ENCODE measurements around the gene CELF2.

The CELF2 gene

DNA sequence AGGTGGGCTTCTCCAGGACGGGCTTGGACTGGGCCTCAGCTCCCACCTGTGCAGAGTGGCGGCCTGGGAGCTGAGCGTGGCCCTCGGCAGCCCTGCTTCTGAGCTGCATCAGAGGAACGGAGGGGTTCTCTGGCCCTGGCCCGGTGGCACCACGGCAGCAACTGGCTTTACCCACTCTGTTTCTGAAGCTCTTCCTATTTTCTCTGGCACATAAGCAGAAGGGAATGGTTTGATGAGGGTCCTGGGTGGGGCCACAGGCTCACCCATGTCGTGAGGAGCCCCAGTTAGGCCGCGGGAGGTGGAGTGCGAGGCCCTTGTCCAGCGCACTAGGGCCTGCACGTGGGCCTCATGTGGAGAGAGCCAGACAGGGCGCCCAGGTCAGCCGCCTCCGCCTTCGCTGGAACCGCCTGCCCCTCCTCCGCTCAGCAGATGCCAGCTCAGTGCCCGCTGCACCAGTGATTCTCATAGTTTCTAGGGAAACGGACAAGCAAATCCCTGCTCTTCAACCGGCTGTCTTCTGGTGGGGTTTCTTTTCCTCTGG is 284.0 kb downstream of the CELF2 start:
- DNase-seq (ENCODE audit: low spot score) = no peak

DNA sequence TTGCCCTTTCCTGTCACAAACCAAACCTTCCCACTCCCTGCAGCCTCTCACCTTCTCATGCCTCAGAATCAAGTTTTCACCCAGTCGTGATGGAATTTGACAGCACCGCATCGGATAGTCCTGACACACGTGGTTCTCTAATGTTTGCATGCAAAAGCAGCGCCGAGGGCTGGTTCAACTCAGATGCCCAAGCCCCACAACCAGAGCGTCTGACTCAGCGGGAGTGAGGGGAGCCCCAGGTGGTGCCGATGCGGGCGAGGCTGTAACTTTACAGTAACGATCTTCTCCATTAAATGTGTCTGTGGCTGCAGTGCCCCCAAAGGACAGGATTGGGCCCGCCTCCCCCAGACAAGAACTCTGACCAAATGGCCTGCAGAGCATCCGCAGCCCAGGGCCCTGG is 284.5 kb downstream of the CELF2 start:
- DNase-seq (ENCODE audit: low spot score) = no peak

GRCh38 chr10:11303361-11304170 is 285.9 kb downstream of the CELF2 start:
- DNase-seq (ENCODE audit: low spot score) = no peak

DNA sequence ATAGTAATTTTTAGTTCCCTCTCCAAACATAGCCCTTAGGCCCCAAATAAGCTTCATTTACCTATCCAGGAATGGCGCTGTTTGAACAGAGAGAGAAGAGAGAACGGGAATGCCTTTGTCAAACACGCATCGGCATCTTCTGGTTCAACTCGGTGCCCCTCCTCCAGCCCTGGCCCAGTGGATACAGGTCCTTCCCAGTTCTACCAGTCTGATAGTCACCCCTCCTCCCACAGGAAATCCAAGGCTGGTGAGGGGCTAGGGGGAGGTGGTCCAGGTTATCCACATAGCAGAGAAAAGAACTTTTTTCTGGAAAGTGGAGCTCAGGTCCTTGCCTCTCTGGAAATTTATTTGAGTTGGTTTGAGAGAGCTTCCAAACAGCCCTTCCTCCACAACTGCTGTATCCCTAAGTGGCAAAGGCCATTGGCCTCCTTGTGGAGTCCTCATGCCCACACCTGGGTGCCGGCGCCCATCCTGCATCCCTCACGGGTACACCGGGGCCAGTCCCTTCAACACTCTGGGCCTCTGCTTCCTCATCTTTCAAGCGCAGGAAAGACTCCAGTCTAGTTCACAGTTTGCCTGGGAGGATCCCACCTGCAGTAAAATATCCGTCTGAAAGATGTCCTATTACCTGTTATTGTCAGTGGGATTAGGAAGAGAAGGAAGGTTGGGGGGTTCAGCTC is 287.4 kb downstream of the CELF2 start:
- DNase-seq (ENCODE audit: low spot score) = no peak

DNA sequence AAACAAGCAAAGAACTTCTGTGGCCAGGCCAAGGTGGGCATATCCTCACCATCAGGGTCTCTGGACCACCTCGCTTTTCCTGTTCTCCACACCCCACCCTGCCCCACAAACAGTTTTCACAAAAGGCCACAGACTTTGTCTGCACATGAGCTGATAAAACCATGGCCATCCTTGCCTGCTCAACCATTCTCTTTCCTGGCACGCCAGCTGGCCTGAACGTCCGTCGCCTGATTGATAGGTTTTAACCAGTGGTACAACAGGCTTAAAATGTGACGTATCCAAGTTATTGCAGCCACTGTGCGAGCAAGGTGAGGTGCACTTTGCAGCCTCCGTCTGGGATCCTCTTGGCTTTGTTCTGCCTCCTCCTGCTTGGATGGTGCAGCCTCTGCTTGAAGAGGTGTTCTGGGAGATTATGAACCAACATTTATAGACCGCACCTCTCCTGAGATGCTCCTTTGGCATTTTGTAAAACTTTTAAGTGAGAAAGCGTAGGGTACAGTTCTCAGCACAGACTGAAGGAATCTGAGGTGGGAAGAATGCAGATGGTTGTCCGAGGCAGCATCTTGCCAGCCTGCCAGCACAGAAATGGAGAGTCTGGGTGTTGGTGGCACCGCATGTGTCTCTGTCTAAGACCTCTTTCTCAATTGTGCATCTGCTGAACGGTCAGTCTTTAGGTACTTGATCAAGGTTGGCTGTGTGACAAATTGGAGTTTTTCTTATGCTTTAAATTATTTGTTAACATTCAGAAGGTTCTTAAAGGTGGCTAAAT is 288.3 kb downstream of the CELF2 start:
- no peak for DNase-seq (ENCODE audit: low spot score)

DNA sequence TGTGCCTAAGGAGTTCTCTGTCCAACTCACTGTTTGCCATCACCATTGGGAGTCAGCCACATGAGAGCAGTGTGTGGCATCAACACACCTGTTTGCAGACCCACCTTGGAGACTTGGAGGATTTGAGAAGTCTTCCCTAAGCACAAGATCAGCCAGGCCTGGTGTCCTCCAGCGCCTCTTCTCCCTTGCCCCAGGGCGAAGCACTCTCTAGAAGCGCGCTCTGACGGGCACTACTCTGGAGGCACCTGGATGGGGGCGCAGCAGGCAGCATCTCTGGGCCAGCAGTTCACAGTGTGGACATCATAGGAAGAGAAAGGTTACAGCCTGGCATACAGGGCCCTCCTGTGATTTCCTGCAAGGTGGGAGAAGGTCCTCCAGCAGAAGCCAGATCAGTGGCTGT is 289.3 kb downstream of the CELF2 start:
- no peak for DNase-seq (ENCODE audit: low spot score)

DNA sequence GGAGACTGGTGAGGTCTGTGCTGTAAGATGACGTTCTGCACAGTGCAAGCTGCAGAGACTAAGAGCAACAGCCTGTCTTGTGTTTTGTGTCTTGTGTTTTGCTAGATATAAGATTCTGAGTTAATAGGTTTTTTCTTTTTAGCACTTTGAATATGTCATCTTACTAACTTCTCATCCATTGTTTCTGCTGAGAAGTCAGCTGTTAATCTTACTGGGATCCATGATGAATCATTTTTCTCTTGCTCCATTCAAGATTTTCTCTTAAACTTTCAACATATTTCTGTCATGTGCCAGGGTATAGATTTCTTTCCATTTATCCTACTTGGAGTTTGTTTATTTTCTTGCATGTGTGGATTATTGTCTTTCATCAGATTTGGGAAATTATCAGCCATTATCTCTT is 290.3 kb downstream of the CELF2 start:
- no peak for DNase-seq (ENCODE audit: low spot score)

GRCh38 chr10:11311027-11311426 is 293.4 kb downstream of the CELF2 start:
- no peak for DNase-seq (ENCODE audit: low spot score)

GRCh38 chr10:11313463-11313862 is 295.8 kb downstream of the CELF2 start:
- no peak for DNase-seq (ENCODE audit: low spot score)

DNA sequence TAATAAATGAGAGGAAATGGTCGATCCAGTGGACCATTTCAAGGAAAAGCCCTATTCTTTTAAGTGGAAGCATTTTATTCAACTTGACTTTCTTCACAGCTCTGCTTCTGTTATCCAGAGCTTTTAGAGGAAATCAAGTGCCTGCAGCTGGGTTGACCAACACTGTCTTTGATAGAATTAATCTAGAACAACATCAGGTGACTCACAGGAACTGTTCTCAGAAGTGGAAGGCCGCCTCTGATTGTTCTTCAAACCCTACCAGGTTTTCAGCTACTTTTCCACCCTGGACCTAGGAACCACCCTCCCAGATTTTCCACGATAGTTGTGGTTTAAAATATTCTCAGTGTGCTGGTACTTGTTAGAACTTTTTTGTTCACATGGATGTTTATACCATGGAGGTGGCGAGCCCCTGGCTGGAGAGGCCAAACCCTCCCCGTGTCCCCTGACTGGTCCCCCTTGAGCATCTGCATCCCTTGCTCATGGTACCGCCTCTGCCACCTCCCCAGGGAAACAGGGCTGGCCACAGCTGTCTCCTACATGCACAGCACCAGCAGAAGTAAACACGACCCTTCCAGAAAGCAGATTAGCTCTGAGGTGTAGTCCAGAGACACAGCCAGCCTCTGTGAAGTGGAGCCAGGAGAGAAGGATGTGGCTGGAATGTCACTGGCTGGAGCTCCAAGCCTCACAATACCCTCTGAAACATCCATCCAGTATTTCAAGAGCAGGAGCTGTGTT is 300.4 kb downstream of the CELF2 start:
- no peak for DNase-seq (ENCODE audit: low spot score)

DNA sequence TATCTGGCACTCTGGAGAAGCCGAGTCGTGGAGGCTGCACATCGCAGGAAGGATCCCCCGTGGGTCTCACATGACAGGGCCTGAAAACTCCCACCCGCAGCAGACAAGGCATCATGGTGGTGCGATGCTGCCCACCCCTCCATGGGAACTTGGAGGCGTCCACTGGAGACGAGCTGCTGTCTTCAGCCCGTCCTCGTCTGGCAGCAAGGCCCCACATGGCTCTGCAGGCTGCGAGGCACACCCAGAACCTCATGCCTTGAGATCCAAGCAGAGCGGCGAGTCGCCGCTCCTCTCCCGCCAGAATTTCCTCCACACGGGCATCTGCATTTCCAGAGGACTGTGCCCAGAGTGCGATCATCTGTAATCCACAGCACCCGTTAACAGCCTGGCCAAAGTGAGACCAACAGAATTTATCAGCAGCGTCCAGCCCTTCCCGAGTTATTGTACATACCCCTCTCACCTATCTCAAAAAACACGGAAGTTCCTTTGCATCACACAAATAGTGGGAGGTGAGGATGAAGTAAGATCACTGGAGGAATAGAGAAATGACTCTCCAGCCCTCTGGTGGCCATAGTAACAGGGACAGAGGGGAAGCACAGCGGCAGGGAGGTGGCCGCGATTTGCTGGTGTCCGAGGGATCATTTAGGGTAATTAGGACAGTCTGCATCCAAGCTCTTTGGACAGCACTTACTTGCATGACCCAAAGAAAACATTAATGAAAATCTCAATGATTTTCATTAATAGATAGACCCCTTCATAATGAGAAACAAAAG is 301.3 kb downstream of the CELF2 start:
- no peak for DNase-seq (ENCODE audit: low spot score)

DNA sequence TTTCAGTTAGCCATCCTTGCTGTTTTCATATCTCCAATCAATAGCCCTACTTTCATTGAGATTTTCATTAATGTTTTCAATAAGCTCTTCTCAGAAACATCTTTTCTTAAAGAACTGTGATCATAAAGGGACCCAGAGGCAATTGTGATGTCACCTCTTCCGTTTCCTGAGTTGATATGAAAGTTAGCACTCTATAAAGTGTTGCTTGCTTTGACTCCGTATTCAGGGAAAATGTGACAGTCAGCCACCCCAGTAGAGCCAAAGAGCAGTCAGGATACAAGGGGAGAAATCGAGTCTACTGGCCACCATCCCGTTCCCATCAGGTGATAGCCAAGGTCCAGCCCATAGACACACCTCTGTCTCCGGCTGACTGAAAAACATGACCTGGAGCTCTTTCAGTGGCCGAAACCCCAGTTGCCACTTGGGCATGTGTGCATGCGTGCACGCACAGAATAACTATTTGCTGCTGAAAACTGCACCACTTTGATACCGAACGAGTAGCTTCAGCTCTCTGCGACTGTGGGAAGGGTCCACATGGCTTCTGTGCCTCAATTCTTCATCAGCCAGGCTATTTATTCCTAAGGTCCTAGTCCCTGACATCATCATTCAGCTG is 302.4 kb downstream of the CELF2 start:
- DNase-seq (ENCODE audit: low spot score) = no peak

GRCh38 chr10:11320809-11321520 is 303.3 kb downstream of the CELF2 start:
- DNase-seq (ENCODE audit: low spot score) = no peak

DNA sequence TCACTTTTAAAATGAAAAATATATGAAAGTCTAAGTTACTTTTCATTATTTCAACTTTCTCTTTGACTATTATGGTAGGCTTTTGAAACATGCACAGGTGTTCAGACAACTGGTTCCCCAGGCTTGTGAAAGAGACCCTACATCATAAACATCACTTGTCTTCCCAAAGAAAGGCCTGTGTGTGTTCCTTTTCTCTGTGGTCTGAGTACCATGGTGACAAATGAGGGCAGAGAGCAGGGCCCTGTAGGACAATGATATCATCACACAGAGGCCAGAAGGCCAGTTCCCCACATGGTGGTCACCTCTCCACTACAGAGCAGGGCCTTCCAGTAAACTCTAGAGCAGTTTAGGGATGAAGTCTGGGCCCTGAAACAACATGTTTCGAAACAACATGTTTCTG is 305.0 kb downstream of the CELF2 start:
- DNase-seq (ENCODE audit: low spot score) = no peak

GRCh38 chr10:11324761-11325321 is 307.2 kb downstream of the CELF2 start:
- no peak for DNase-seq (ENCODE audit: low spot score)

GRCh38 chr10:11325817-11326216 is 308.1 kb downstream of the CELF2 start:
- peak; percentile 38 for DNase-seq (ENCODE audit: low spot score)

DNA sequence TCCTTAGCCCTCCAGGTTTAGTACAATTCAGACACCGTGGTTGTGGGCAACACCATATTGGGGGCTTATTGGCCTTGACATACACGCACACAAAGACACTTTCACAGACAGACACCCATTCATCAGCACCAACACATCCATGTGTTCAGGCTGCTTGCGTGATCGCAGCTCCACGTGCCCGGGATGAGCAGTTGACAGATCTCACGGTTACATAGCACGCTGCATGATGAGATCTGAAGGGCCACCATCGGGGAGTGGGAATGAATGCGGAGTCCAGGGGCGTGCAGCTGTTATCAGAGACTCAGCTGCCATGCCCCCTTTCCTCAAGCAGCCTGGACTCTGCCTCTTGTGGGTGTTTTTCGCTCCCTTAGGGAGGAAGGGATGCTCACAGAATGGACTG is 308.6 kb downstream of the CELF2 start:
- no peak for DNase-seq (ENCODE audit: low spot score)

- DNase-seq (ENCODE audit: low spot score) = no peak
These were observed 309.4 kb downstream of the CELF2 start for GRCh38 chr10:11326913-11327616.

Data from AG20443 (cell line).